GM18951 (cell line): ENCODE measurements around the gene ANKFN1.

Experiments
- POLR2A ChIP-seq: IDR thresholded peaks from 4 replicates; pipeline ENCODE4 v1.6.1; 2011; ENCODE audit warnings: mild to moderate bottlenecking; ENCODE audit not compliant: insufficient read length, insufficient read depth; ENCODE audit errors: extremely low read depth
- in situ Hi-C: fragments of 300-500 bp; cut with MboI; formaldehyde crosslinking; loops from one replicate; pipeline ENCODE4 v1.12.0; 2022; ENCODE audit warnings: low sequenced_read_pairs, mixed read lengths, inconsistent platforms; ENCODE audit not compliant: unreplicated experiment

ANKFN1 gene

DNA sequence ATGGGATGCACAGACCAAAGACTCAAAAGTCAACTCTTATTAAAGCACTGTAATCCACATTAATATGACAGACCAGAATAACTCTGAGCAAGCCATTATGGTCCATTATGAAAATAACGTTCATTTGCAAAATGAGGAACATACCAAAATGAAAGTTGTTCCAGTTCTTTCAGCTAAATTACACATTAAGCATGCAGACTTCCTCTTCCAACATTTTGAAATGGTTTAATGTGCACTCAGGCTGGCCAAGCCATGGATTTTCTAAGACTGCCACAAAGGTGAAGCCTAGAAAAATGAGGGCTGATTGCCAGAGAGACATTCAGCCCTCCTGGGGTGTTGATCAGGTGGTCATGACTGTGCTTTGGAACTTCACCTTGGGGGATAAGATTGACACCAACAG is 383.5 kb downstream of the ANKFN1 start:
- in situ Hi-C loops = no loop called here
- no peak for TF ChIP-seq POLR2A

DNA sequence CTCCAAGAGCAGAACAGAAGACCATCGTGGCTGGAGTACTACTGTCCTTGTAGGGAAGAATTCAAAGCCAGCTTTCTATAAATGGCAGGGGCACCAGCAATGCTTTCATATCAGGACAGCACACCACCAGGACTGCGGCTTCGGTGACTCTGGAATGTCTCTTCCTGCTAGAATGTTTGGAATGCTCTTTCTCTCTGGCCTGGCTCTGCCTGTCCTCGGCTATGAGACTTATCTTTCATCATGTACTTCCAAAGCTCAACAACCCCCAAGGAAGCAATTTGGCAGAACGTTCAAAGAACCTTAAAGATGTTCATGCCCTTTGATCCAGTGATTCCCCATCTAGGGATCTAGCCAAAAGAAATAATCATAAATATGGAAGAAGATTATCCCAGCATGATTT is 387.6 kb downstream of the ANKFN1 start:
- in situ Hi-C loops = no loop called here

DNA sequence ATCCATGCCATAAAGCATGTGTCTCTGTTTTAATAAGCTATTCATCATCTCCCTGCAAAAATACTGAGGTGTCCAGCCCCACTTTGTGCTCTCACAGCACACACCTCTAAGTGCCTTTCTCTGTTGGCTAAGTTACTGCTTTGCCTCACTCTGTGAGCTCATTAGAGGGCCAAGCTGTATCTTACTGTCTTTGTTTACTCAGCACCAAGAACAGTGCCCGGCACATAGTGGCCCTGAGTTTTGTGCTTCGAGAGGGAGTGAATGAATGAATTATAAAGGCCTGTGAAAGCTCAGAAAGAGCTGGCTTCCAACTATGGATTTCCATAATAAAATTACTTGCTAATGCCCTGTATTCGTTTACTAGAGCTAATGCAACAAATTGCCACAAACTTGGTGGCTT is 390.0 kb downstream of the ANKFN1 start:
- in situ Hi-C loops = no loop called here
- no peak for TF ChIP-seq POLR2A

More for the DNA sequence above, 387.6 kb downstream of the ANKFN1 start:
- TF ChIP-seq POLR2A = no peak

DNA sequence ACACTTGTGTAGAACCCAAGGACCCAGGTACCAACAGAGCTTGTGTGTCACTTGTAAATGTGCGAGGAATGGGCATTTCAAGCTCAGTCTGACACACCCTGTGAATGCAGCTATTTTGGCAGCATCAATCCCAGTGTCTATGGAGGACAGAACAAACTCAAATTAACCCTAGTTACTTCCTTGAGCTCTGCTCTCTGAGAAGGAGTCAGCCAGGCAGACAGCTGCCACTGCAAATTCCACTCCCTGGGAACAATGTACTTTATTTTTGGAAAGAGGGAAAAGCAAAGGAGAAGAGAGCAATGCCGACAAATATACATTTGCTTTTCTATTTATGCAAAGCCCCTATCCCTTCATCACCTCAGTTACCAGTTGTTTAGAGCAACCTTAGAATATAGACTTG is 391.8 kb downstream of the ANKFN1 start:
- no peak for TF ChIP-seq POLR2A
- in situ Hi-C loops = no loop called here

DNA sequence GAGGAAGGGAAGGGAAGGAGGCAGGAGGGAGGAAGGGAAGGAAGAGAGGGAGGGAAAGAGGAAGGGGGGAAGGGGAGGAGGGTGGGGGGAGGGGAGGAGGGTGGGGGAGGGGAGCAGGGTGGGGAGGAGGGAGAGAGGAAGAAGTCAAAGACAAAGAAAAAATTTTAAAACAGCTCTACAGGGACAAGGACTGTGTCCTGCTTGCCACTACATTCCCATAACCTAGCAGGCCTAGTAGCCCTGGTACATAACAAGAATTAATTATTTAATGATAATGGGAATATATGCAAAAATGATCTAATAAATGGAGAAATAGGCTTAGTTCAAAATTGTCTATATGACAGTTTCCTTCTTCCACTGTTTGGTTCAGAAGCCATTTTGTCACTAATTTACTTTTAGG is 392.7 kb downstream of the ANKFN1 start:
- in situ Hi-C loops = no loop called here
- TF ChIP-seq POLR2A = no peak

DNA sequence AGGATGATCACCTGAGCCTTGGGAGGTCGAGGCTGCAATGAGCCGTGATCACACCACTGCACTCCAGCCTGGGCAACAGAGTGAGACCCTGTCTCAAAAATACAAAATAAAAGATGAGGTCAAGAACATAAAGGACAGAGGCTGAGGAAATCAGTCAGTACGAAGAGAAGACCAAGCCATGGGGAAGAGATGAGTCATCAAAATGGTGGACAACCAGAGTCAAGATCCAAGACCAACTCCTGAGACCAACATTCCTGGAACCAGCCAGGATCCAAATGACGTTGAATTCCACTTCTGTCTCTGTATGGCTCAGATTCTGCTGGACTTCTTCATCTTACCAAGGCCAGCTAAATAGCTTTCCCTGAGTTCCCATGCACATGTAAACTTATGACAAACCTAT is 395.4 kb downstream of the ANKFN1 start:
- TF ChIP-seq POLR2A = no peak
- in situ Hi-C loops = no loop called here

DNA sequence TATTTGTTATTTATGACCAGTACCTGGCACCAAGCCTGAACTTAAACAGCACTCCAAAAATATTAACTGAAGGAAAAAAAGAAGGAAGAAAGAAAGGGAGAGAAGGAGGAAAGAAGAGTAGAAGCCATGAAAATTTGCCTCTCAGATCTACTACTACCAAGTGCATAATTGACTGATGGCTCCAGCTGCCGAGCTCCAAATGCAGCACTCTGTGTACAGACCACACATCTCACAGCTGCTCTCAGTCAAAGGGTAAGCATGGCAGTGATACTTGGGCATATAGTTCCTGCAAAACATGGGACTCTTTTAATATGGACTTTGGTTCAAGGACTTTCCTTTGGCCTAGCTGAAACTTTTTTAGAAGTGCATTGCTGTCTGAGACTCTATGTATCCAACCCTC is 396.2 kb downstream of the ANKFN1 start:
- no peak for TF ChIP-seq POLR2A
- in situ Hi-C loops = no loop called here

DNA sequence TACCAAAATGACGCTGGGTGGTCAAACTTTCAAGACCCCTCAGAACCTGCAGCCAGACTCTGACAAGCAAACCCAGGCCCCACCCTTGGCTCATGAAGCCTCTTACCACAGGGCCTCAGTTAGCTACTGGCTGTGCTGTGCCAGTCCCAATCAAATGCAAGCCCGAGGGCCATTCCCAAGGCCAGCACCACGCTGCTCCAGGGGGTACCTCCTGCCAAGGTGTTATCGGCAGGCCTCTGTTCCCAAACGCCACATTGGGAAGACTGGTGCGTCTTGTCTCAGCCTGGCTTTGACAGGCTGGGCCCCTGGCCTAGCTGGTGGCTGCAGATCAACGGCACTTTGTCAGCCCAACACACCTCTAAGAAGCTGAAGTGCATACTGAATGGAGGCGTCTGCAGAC is 404.4 kb downstream of the ANKFN1 start:
- in situ Hi-C loops = no loop called here
- no peak for TF ChIP-seq POLR2A

DNA sequence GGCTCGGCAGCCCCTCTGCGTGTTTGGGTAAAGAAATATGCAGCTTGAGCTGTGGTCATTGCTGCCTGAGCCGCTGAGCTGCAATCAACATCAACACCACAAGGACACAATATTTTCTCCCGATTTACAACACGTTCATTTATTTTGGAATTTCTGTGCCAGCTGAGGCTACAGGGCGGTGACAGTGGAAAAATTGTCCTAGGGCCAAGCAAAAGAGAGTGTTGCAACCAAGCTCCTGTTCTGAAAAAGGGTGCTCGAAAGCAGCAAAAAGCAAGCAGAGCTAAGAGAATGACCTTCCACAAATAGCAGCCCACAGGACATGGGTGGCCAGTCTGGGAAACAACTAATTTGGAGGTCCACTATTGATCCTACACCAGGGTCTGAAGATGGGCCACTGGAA is 404.8 kb downstream of the ANKFN1 start:
- no peak for TF ChIP-seq POLR2A
- in situ Hi-C loops = no loop called here
